GM13977 (cell line): Measurements from ENCODE around the gene UBIAD1.

Source experiments
- DNase-seq: peaks from one replicate; pipeline ENCODE4 v3.0.0; 2012; ENCODE audit warnings: low spot score
- in situ Hi-C: fragments of 300-500 bp; cut with MboI; formaldehyde crosslinking; loops from one replicate; pipeline ENCODE4 v1.12.0; 2022; ENCODE audit warnings: low sequenced_read_pairs, low pct_unique_long_range_greater_than_20kb, mixed read lengths, inconsistent platforms; ENCODE audit not compliant: unreplicated experiment
- TF ChIP-seq, protein P1 (sequence below): IDR thresholded peaks from 2 replicates; pipeline ENCODE4 v1.5.1; 2012; ENCODE audit warnings: mild to moderate bottlenecking, control low read depth; ENCODE audit not compliant: insufficient read depth; ENCODE audit errors: extremely low read depth, missing control alignments

Gene UBIAD1, protein sequence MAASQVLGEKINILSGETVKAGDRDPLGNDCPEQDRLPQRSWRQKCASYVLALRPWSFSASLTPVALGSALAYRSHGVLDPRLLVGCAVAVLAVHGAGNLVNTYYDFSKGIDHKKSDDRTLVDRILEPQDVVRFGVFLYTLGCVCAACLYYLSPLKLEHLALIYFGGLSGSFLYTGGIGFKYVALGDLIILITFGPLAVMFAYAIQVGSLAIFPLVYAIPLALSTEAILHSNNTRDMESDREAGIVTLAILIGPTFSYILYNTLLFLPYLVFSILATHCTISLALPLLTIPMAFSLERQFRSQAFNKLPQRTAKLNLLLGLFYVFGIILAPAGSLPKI

DNA sequence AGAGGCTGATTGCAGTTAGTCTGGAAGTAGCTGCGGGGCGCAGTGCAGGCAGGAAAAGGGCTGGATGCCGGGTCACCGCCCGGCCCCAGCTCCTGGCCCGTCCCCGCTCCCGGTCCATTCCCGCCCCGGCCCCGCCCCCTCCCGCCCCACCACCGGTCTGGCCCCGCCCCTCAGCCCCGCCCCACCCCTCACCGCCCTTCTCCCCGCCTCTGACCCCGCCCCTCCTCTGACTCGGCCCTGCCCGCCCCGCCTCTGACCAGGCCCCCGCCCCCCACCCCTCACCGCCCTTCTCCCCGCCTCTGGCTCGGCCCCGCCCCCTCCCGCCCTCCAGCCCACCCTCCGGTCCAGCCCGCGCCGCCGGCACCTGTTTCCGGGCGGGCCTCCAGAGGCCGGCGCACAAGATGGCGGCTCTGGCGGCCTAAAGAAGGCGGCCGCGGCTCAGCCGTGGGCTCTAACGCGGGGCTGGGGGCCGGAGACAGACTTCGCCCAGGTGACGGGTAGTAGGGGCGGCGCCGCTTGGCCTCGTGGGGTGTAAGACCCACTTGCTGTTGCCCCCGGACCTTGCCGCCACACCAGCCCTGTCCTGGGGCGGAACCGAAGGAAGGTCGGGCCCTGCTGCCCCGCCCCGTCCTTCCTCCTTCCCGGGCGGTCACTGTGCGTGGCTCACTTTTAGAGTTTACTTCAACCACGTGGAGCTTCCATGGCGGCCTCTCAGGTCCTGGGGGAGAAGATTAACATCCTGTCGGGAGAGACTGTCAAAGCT, at the start of gene UBIAD1:
UBIAD1 (plus strand) TSS at position 367 of the 763 bp plus-strand sequence; CDS start at position 701, 334 bp downstream.
- in situ Hi-C loops, result no loop called here
- DNase-seq, result peak; percentile 97
- TF ChIP-seq, protein P1, sequence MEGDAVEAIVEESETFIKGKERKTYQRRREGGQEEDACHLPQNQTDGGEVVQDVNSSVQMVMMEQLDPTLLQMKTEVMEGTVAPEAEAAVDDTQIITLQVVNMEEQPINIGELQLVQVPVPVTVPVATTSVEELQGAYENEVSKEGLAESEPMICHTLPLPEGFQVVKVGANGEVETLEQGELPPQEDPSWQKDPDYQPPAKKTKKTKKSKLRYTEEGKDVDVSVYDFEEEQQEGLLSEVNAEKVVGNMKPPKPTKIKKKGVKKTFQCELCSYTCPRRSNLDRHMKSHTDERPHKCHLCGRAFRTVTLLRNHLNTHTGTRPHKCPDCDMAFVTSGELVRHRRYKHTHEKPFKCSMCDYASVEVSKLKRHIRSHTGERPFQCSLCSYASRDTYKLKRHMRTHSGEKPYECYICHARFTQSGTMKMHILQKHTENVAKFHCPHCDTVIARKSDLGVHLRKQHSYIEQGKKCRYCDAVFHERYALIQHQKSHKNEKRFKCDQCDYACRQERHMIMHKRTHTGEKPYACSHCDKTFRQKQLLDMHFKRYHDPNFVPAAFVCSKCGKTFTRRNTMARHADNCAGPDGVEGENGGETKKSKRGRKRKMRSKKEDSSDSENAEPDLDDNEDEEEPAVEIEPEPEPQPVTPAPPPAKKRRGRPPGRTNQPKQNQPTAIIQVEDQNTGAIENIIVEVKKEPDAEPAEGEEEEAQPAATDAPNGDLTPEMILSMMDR, result no peak

DNA sequence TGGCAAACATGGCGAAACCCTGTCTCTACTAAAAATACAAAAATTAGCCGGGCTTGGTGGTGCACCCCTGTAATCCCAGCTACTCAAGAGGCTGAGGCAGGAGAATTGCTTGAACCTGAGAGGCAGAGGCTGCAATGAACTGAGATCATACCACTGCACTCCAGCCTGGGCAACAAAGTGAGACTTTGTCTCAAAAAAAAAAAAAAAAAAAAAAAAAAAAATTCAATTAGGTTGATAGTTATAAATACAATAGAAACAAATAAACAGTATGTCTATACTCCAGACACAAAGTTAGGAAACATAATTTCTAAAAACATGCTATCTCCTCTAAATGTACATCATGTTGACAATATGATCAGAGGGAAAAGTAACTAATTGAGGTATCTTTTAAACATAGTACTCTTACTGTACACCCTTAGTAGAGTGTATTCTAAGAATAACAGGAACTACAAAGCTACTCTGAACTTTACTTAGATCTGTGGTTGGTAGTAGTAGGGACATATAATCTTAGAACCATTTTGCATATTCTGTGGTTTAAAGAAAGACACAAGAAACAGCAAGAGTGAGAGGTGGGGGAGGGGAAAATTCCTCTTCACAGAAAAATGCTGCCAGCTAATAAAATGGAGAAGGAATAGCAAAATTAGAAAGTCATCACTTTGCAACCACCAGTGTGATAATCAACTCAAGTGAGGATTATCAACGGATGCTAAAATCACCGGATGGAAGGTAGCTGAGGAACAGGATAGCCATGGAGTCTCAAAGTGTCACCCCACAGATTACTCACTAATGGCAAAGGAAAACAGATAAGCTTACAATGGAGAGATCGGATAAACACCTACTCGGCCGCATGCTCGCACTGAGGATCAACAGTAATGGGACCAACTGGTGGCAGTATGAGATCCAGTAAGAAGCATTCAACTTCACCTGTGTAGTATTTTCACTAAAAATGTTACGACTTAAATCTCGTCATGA, 45.6 kb upstream of the UBIAD1 start:
- TF ChIP-seq, protein P1, result no peak
- DNase-seq, result peak; percentile 37

DNA sequence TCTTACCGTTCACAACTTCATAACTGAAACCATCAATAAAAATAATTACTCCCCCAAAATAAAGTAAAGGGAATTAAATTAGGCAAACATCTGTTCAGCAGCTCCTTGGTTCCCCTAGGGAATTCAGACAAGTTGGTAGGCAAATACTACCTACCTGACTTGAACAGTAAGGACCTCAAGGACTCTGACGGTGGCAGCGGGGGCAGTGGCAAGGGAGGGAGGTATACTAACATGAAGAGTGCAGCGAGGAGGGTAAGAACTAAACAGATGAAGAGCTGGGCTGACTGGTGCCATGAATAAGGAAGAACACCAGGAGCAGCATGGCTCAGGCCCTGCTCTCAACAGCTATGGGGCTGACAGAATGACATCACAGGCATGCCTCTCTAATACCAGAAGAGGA, 43.8 kb upstream of the UBIAD1 start:
- in situ Hi-C loops, result no loop called here
- DNase-seq, result no peak
- TF ChIP-seq, protein P1, result no peak

More for the DNA sequence above, 45.6 kb upstream of the UBIAD1 start:
- in situ Hi-C loops, result no loop called here

DNA sequence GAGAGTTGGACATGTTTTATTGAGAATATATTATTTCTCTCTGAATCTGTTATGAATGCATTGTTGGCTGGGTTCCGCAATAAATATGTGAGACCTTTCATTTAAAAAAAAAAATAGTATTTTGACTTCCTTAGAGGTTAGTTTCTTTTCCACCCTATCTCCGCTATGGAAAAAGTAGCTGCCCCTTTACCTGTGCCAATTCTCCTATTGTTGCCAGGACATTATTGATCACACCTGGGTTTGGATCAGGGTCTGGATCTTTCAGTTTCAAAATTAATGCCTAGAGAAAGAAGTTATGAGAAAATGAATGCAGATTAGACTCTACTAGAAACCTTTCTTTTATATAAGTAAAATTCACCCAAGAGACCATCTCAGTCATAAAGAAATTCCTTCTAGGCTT, 39.8 kb upstream of the UBIAD1 start:
- in situ Hi-C loops, result no loop called here
- TF ChIP-seq, protein P1, result no peak

DNA sequence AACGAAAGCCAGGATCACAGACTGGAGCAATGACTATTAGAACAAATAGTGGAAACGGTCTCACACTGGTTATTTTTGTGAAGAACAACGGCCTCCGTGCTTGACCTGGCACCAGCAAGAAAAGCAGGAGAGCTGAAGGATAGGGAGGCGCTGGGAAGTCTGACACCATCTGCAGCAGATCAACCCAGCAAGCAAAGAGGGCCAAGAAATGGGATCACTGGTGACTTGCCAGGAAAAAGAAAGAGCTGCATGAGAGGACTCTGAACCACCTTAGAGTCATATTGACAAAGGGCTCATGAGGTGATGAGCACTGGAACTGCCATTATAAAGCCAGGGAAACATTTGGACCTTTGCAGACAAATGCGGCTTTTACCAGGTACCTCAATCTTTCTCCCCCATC, 35.6 kb upstream of the UBIAD1 start:
- in situ Hi-C loops, result no loop called here
- no peak for DNase-seq
- TF ChIP-seq, protein P1, result no peak

More for the DNA sequence above, 39.8 kb upstream of the UBIAD1 start:
- no peak for DNase-seq

DNA sequence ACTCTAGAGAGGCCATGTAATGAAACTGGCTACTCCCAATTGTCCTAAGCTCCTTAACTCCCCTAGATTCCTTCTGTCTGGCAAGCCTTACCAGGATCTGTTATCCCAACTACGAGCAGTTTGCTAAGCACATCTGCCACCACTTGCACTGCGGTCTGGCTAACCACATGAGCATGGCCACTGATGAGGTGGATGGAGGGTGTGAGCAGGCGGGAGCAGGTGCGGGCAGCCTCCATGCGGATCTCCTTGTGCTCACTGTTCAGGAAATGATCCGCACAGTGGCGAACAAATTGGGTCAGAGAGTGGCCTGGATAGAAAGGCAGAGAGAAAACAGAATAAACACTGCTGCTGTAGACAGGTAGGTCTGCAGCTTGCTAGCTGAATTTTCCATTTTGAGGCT, 34.7 kb upstream of the UBIAD1 start:
- DNase-seq, result no peak
- in situ Hi-C loops, result no loop called here
- TF ChIP-seq, protein P1, result no peak
